HEK293 (cell line): ENCODE data around the gene PRR23B.

Experiments used
- CTCF ChIP-seq: fragments of 450-650 bp; formaldehyde crosslinking; IDR thresholded peaks from 2 replicates; pipeline ENCODE4 v1.5.1; 2016; ENCODE audit warnings: missing biosample characterization, missing genetic modification characterization
- ZNF692 ChIP-seq: fragments of 450-650 bp; formaldehyde crosslinking; IDR thresholded peaks from 2 replicates; pipeline ENCODE4 v1.5.1; 2016; ENCODE audit warnings: missing biosample characterization, missing genetic modification characterization

- TF ChIP-seq ZNF692 (tag by site-specific recombination): no peak
- TF ChIP-seq CTCF (tag by site-specific recombination): no peak
Observed at GRCh38 chr3:138975351-138975750, 45.4 kb downstream of the PRR23B start.
